Transverse colon (tissue), 4 donors: ENCODE data around the gene PHF20.

Source experiments
- CTCF ChIP-seq, 5 experiments: fragments of 200-600 bp in 3 of 5; fragments of 450-650 bp in 2 of 5; sonication (generic) in 3 of 5; IDR thresholded peaks; 1 replicate in 2 of 5; 2 replicates in 3 of 5; pipeline ENCODE4 v1.5.1; 2016 to 2017; ENCODE audit warnings: antibody characterized with exemption in 5 of 5, inconsistent platforms in 3 of 5, mild to moderate bottlenecking in 2 of 5, moderate library complexity in 1 of 5
- EP300 ChIP-seq: sonication (generic); formaldehyde crosslinking; IDR thresholded peaks from one replicate; pipeline ENCODE4 v1.6.1; 2017; ENCODE audit warnings: antibody characterized with exemption, low read depth
- POLR2AphosphoS5 ChIP-seq, 3 donors: sonication (generic); formaldehyde crosslinking; IDR thresholded peaks; one replicate each; pipeline ENCODE4 v1.6.1; 2016; ENCODE audit warnings: antibody characterized with exemption in 3 of 3

- TF ChIP-seq CTCF (IDR thresholded peaks at IDR 0.05) (no peak), EP300 (no peak), POLR2AphosphoS5 (IDR thresholded peaks at IDR 0.05) (no peak)
Measured at GRCh38 chr20:35885212-35885611, 113.4 kb downstream of the PHF20 start.
